Measurements from ENCODE around the gene AGO3.

Gene AGO3

GRCh38 chr1:35931446-35932157 is 697 bp downstream of the AGO3 start:
- peak overlapping the region; percentile 66 for H3K27ac ChIP-seq (ENCODE audit: low read depth, low read length, poor library complexity, severe bottlenecking)
- H3K9me3 ChIP-seq (ENCODE audit: low read length) = no peaks in the 10 kb centered on the region
- H3K79me2 ChIP-seq (ENCODE audit: insufficient read depth, low read length) = peaks cover 51% of the 10 kb centered on the region

DNA sequence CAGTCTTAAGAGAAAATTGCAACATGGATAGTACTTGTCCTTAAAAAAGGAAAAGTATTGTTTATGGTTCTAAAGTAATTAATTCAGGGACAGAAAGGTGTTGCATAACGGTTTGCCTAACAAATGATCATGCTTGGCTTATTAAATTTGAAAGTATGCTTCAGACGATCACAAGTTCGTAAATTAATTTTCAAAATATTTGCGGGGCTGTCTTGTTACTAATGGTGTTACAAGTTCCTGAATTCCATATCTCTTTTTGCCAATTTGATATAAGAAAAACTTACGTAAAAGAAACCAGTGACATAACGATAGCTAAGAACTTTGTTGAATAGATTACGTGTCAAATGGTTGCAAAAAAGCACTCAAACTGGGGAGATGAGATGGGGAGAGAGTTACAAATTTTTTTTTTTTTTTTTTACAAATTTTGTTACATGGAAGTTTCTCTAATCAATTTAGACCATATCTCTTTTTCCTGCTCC is 1.3 kb downstream of the AGO3 start:
- no peak overlapping the region for H2AFZ ChIP-seq (ENCODE audit: low read length)
- H3K4me1 ChIP-seq (ENCODE audit: insufficient read depth, low read length, severe bottlenecking) = peaks cover 42% of the 10 kb centered on the region
- peak overlapping the region; percentile 66 for H3K27ac ChIP-seq (ENCODE audit: low read depth, low read length, poor library complexity, severe bottlenecking)
- peak overlapping the region; percentile 87 for H3K4me2 ChIP-seq (ENCODE audit: low read length)
- H3K9me3 ChIP-seq (ENCODE audit: low read length) = no peaks in the 10 kb centered on the region
- TF ChIP-seq, protein P1, sequence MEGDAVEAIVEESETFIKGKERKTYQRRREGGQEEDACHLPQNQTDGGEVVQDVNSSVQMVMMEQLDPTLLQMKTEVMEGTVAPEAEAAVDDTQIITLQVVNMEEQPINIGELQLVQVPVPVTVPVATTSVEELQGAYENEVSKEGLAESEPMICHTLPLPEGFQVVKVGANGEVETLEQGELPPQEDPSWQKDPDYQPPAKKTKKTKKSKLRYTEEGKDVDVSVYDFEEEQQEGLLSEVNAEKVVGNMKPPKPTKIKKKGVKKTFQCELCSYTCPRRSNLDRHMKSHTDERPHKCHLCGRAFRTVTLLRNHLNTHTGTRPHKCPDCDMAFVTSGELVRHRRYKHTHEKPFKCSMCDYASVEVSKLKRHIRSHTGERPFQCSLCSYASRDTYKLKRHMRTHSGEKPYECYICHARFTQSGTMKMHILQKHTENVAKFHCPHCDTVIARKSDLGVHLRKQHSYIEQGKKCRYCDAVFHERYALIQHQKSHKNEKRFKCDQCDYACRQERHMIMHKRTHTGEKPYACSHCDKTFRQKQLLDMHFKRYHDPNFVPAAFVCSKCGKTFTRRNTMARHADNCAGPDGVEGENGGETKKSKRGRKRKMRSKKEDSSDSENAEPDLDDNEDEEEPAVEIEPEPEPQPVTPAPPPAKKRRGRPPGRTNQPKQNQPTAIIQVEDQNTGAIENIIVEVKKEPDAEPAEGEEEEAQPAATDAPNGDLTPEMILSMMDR (IDR thresholded peaks at IDR 0.05; ENCODE audit: low read length) = no peak
- TF ChIP-seq EZH2 (IDR thresholded peaks at IDR 0.05; ENCODE audit: borderline replicate concordance, low read length) = no peak
- H4K20me1 ChIP-seq (ENCODE audit: insufficient read depth, low read length) = no peaks in the 10 kb centered on the region
- H3K36me3 ChIP-seq (ENCODE audit: insufficient read depth, low read length) = no peaks in the 10 kb centered on the region
- no peaks in the 10 kb centered on the region for H3K27me3 ChIP-seq (ENCODE audit: insufficient read depth, low read length)
- peak overlapping the region; percentile 79 for H3K9ac ChIP-seq (ENCODE audit: low read length)
- no peaks in the 10 kb centered on the region for H3K9me2 ChIP-seq (ENCODE audit: low read depth, low read length)
- H3F3A ChIP-seq (ENCODE audit: insufficient read depth, low read length) = 0 out of 2 replicates have a peak, but pooled peaks cover 3% of the 10 kb centered on the region
- H3K4me3 ChIP-seq (ENCODE audit: low read depth, low read length, poor library complexity, severe bottlenecking) = peak overlapping the region; percentile 69
- peaks cover 57% of the 10 kb centered on the region for H3K79me2 ChIP-seq (ENCODE audit: insufficient read depth, low read length)

More at GRCh38 chr1:35931446-35932157, 697 bp downstream of the AGO3 start:
- H4K20me1 ChIP-seq (ENCODE audit: insufficient read depth, low read length) = no peaks in the 10 kb centered on the region
- H3K4me3 ChIP-seq (ENCODE audit: low read depth, low read length, poor library complexity, severe bottlenecking) = peak overlapping the region; percentile 69
- 0 out of 2 replicates have a peak overlapping the region, but pooled peaks have one; percentile 7 for H2AFZ ChIP-seq (ENCODE audit: low read length)
- peaks cover 42% of the 10 kb centered on the region for H3K4me1 ChIP-seq (ENCODE audit: insufficient read depth, low read length, severe bottlenecking)
- H3K27me3 ChIP-seq (ENCODE audit: insufficient read depth, low read length) = no peaks in the 10 kb centered on the region
- TF ChIP-seq, protein P1 (IDR thresholded peaks at IDR 0.05; ENCODE audit: low read length) = no peak
- no peak for TF ChIP-seq EZH2 (IDR thresholded peaks at IDR 0.05; ENCODE audit: borderline replicate concordance, low read length)
- no peaks in the 10 kb centered on the region for H3K9me2 ChIP-seq (ENCODE audit: low read depth, low read length)
- H3K36me3 ChIP-seq (ENCODE audit: insufficient read depth, low read length) = no peaks in the 10 kb centered on the region
- H3K9ac ChIP-seq (ENCODE audit: low read length) = peak overlapping the region; percentile 79
- 0 out of 2 replicates have a peak, but pooled peaks cover 3% of the 10 kb centered on the region for H3F3A ChIP-seq (ENCODE audit: insufficient read depth, low read length)
- peak overlapping the region; percentile 87 for H3K4me2 ChIP-seq (ENCODE audit: low read length)

GRCh38 chr1:35932941-35933340 is 2.0 kb downstream of the AGO3 start:
- H3K36me3 ChIP-seq (ENCODE audit: insufficient read depth, low read length) = no peaks in the 10 kb centered on the region
- no peak overlapping the region for H2AFZ ChIP-seq (ENCODE audit: low read length)
- peak overlapping the region; percentile 79 for H3K9ac ChIP-seq (ENCODE audit: low read length)
- 0 out of 2 replicates have a peak, but pooled peaks cover 3% of the 10 kb centered on the region for H3F3A ChIP-seq (ENCODE audit: insufficient read depth, low read length)
- H3K27me3 ChIP-seq (ENCODE audit: insufficient read depth, low read length) = no peaks in the 10 kb centered on the region
- H3K4me1 ChIP-seq (ENCODE audit: insufficient read depth, low read length, severe bottlenecking) = peaks cover 42% of the 10 kb centered on the region
- no peaks in the 10 kb centered on the region for H3K9me3 ChIP-seq (ENCODE audit: low read length)
- H3K9me2 ChIP-seq (ENCODE audit: low read depth, low read length) = no peaks in the 10 kb centered on the region
- H3K27ac ChIP-seq (ENCODE audit: low read depth, low read length, poor library complexity, severe bottlenecking) = no peak overlapping the region
- peaks cover 64% of the 10 kb centered on the region for H3K79me2 ChIP-seq (ENCODE audit: insufficient read depth, low read length)
- no peaks in the 10 kb centered on the region for H4K20me1 ChIP-seq (ENCODE audit: insufficient read depth, low read length)
- H3K4me3 ChIP-seq (ENCODE audit: low read depth, low read length, poor library complexity, severe bottlenecking) = peak overlapping the region; percentile 69
- TF ChIP-seq, protein P1 (IDR thresholded peaks at IDR 0.05; ENCODE audit: low read length) = no peak
- no peak for TF ChIP-seq EZH2 (IDR thresholded peaks at IDR 0.05; ENCODE audit: borderline replicate concordance, low read length)
- peak overlapping the region; percentile 87 for H3K4me2 ChIP-seq (ENCODE audit: low read length)
